Measurements from ENCODE around the gene PALLD.
"Not testable (repeated sequence)": the region's sequence is repeated elsewhere in the genome, so short reads cannot be mapped to it uniquely, and the experiment has no call there.

The PALLD gene

GRCh38 chr4:168925789-168926490 lies 429.1 kb downstream of the PALLD start:
- no peak for DNase-seq

DNA sequence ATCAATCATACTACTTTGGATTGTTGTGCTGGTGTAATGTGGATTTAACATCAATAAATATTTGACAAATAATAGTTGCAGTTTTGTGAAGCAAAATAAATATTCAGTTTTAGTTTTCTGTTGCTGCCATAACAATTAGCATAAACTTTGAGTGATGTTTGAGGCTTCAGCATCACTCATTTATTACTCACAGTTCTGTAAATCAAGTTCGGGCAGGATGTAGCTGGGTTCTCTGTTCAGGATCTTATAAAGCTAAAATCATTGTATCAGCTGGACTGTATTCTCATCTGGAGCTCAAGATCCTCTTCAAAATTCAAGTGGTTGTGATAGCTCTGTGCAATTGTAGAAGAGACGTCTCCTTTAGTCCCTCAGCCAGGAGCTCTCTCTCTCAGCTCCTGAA lies 431.5 kb downstream of the PALLD start:
- no peak for DNase-seq

DNA sequence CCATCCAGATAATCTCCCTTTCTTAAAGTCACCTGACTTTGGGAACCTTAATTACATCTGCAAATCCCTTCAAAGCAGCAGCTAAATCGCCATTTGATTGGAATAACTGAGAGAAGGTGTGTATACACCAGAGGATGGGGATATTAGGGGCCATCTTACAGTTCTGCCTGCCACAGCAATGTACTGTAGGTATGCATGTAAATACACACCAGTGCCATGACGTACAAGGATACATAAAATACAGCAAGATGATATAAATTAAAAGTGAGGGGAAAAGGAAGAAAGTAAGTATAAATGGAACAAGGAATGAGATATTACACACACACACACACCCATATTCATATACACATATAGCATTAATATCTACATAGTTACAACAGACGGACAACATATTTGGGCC lies 432.0 kb downstream of the PALLD start:
- no peak for DNase-seq

DNA sequence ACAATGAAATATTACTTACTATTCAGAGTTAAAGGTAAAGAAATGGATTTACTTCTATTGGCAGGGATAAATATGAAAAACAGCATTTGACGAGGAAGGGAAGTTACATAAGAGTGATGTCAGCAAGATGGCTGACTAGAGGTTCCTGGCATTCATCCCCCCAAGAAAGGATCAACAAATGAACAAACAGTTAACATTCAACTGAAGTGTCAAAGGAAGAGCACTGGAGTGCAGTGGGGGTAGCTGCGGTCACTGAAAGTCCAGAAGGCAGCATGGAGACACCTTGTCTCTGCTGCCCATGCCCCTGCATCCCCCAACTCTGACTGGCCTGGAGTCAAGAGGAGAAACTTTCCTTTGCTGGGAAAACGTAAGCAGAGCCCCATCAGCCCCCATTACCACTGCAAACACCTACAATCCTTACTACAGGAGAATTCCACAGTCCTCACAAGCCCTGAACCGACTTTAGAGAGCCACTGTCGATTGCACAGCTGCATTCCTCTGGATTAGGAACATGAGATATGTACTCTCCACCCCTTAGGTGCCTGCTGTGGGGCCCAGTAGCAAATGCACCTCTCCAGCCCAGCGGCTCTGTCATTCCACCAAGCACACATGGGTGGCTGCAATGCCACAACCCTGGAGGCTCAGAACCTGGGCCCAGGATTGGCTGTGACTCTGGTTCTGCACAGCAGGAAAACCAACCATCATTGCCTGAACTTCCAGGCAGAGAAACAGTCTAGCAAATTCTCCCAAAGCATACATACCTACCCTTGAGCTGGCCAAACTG lies 433.8 kb downstream of the PALLD start:
- DNase-seq, result no peak

DNA sequence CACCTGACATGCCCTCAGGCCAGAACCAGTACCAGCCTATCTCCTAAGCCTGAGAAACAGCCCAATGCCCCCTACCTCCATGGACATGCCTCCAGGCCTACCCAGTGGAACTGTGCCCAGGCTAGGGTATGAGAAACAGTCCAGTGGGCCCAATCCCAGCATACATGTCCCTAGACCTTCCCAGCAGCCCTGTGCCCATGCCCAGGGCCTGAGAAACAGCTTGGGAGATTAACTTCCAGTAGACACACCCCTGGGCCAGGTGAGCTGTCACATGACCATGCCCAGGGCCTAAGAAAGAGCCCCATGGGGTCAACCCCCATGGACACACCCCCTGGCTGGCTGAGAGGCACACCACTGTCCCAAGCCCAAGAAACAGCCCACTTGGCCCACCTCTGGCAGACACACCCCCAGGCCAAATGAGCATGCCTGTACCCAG lies 434.4 kb downstream of the PALLD start:
- no peak for DNase-seq

DNA sequence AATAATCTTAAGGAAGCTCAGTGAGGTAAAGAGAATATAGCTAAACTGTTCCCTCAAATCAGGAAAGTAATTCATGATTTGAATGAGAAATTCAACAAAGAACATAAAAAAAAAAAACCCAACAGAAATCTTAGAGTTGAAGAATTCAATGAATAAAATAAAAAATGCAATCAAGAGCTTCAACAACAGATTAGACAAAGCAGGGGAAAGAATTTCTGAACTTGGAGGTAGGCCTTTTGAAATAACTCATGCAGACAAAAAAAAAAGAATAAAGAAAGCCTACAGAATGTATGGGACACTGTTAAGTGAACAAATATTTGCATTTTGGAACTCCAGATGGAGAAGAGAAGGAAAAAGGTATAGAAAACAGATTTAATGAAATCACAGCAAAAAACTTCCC lies 435.3 kb downstream of the PALLD start:
- DNase-seq, result no peak

DNA sequence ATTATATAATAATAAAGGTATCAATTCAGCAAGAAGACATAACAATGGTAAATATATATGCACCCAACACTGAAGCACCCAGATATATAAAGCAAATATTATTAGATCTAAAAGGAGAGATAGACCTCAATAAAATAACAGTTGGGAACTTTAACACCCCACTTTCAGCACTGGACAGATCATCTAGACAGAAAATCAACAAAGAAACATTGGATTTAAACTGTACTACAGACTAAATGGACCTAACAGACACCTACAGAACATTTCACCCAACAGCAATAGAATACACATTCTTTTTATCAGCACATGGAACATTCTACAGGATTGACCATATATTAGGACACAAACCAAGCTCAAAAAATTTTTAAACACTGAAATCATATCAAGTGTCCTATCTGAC lies 436.6 kb downstream of the PALLD start:
- DNase-seq, result no peak

GRCh38 chr4:168937473-168937872 lies 440.6 kb downstream of the PALLD start:
- not testable (repeated sequence) for DNase-seq

GRCh38 chr4:168942985-168943384 lies 446.1 kb downstream of the PALLD start:
- no peak for DNase-seq

- DNase-seq, result no peak
Measured at GRCh38 chr4:168945291-168945690, 448.4 kb downstream of the PALLD start.

- not testable (repeated sequence) for DNase-seq
Measured at GRCh38 chr4:168952821-168953246, 456.0 kb downstream of the PALLD start.

GRCh38 chr4:168955674-168956073 lies 458.8 kb downstream of the PALLD start:
- DNase-seq, result no peak

GRCh38 chr4:168960716-168961115 lies 463.9 kb downstream of the PALLD start:
- no peak for DNase-seq

DNA sequence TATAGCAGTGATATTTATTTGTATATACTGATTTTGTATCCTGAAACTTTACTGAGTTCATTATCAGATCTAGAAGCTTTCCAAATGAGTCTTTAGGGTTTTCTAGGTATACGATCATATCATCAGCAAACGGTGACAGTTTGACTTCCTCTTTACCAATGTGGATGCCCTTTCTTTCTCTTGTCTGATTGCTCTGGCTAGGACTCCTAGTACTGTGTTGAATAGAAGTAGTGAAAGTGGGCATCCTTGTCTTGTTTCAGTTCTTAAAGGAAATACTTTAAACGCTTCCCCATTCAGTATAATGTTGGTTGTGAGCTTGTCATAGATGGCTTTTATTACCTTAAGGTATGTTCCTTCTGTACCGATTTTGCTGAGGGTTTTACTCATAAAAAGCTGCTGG lies 475.7 kb downstream of the PALLD start:
- no peak for DNase-seq

Data from activated gamma-delta T cell (primary cell).